Urinary bladder (tissue), 4 donors: ENCODE results near the gene SNCAIP. TPM values are rescaled to one million over a fixed set of nuclear protein-coding genes. Genes with fewer than 3 reads are reported as not detected.

Experiments used
- DNase-seq: peaks from one replicate; pipeline ENCODE4 v3.0.0-alpha.2; 2015; ENCODE audit errors: extremely low spot score
- H3K27ac ChIP-seq: one replicate; pipeline ENCODE4 v1.5.1; 2013; ENCODE audit warnings: low read depth, mild to moderate bottlenecking, moderate library complexity
- H3K36me3 ChIP-seq: one replicate; pipeline ENCODE4 v1.6.1; 2013; ENCODE audit warnings: mild to moderate bottlenecking, moderate library complexity; ENCODE audit not compliant: insufficient read depth
- H3K4me1 ChIP-seq: one replicate; pipeline ENCODE4 v1.6.1; 2013; ENCODE audit warnings: mild to moderate bottlenecking, moderate library complexity; ENCODE audit not compliant: insufficient read depth
- H3K4me3 ChIP-seq: one replicate; pipeline ENCODE4 v1.5.1; 2013; ENCODE audit warnings: low read depth, low read length
- WGBS: extraction: QIAGEN DNeasy Blood & Tissue Kit; methylation state at CpG from one replicate; pipeline ENCODE4 v1.1.7; 2013; 5-methylcytosine and 5-hydroxymethylcytosine counted together
- polyA plus RNA-seq: library from polyadenylated mRNA; stranded (reverse); fragments of 200-250 nt; gene quantifications from one replicate; pipeline ENCODE4 v1.2.3, GENCODE V29; 2013
- total RNA-seq: library from RNA; depleted of rRNA; stranded (reverse); fragments of >200 nt; gene quantifications from one replicate; pipeline ENCODE4 v1.2.3, GENCODE V29; 2014
- donor health status: healthy with polysubstance abuse.
- donor health status: healthy.

SNCAIP gene
- total and polyA plus RNA-seq, 2 donors: 1.6 to 22.2 TPM

DNA sequence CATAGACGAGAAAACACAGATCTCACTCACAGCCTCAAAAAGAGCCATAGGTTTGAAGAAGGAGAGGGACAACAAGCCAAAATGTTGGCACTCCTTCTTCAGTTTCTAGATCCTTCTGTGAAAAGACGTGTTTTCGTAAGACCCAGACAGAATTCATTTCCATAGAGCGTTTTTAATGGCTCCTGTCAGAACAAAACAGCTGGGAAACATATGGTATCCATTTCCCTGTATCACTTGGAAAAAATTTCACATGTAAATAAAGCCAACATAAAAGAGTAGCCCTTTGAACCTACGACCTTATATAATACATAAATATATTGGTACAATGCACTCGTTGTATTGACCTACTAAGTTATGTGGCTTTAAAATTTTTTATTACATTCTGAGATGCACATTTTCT, 108.1 kb downstream of the SNCAIP start:
- H3K4me3 ChIP-seq: no peak overlapping the region

DNA sequence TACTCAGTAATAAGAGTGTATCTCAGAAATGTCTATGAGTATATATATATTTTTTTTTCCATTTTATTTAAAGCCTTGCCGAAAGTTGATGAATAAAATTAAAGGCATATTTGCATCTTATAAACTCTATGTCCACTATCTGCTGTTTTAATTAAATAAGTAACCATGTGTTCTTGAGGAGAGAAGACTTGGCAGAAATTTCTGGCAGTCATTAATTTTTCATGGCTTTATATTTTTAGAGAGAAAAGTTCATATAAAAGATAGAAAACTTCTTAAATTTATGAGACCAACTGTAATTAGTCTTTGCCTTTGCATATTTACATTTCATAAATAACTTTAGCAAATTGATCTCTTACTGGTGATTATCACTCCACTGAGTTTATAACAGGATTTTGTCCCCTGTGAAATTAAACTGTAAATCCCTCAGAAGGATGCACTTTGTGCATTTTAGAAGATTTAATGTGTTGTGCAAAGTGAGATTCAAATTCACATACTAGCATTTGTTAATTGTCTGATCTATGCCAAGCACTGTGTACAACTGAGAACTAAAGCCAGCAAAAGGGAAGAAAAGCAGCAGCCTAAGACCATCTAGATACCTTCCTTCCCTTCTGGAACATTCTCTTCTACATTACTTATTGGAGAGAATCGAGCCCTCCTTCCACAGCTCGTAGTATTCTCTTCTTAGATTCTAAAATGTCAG, 108.7 kb downstream of the SNCAIP start:
- H3K4me1 ChIP-seq: no peaks in the 10 kb centered on the region
- H3K36me3 ChIP-seq: peaks cover under 1% of the 10 kb centered on the region
- DNase-seq: no peak
- 82% methylated on average over 3 of the region's 3 CpGs for WGBS
- no peak overlapping the region for H3K27ac ChIP-seq
- no peak overlapping the region for H3K4me3 ChIP-seq

More for the DNA sequence above, 108.1 kb downstream of the SNCAIP start:
- H3K4me1 ChIP-seq: no peaks in the 10 kb centered on the region
- H3K36me3 ChIP-seq: no peaks in the 10 kb centered on the region
- H3K27ac ChIP-seq: no peak overlapping the region
- 48% methylated on average over 6 of the region's 6 CpGs for WGBS
- DNase-seq: no peak

DNA sequence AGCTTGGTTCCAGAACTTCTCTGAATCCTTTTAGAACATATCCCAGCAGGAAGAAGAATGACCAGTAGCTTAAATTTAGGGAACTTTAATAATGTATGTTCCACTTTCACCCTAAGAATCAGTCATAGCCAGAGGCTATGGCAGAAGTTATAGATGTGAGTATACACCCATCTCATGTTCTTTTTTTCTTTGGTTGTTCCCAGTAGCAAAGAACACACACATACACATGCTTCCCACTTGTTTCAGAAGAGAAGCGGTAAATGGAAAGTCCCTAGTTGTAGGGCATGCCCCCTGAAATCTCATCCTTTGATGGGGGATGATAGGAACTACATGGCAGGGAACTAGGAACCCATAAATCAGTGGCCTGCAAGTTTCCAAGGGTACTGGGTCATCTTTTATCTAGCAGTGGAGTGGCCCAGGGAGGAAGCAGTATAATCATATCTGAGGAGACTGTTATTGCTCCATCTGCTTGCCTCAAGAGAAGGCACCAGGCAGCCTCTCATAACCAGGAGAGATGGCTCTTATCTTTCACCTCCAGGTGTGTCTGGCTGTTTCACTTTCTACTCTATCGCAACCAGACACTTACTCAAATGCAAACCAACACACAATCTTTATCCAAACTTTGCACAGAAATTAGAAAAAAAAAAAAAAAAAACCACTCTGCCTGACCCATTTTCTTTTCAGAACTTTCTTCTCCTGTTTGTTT, 109.5 kb downstream of the SNCAIP start:
- no peaks in the 10 kb centered on the region for H3K4me1 ChIP-seq
- 81% methylated on average over 2 of the region's 2 CpGs for WGBS
- H3K36me3 ChIP-seq: peaks cover 2% of the 10 kb centered on the region
- H3K4me3 ChIP-seq: no peak overlapping the region
- no peak for DNase-seq
- H3K27ac ChIP-seq: no peak overlapping the region

DNA sequence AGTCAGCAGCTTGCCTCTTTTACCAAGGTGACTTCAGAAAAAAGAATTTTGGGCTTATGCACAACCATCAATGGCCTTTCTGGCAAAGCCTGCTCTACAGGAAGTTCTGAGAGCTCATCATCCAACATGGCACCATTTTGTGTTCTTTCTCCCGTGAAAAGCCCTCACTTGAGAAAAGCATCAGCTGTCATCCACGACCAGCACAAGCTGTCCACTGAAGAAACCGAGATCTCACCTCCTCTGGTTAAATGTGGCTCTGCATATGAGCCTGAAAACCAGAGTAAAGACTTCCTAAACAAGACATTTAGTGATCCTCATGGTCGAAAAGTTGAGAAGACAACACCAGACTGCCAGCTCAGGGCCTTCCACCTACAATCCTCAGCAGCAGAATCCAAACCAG, 111.2 kb downstream of the SNCAIP start:
- WGBS: 94% methylated on average over 4 of the region's 4 CpGs
- no peak overlapping the region for H3K27ac ChIP-seq
- no peaks in the 10 kb centered on the region for H3K4me1 ChIP-seq
- H3K4me3 ChIP-seq: no peak overlapping the region
- DNase-seq: no peak
- H3K36me3 ChIP-seq: peaks cover 2% of the 10 kb centered on the region

DNA sequence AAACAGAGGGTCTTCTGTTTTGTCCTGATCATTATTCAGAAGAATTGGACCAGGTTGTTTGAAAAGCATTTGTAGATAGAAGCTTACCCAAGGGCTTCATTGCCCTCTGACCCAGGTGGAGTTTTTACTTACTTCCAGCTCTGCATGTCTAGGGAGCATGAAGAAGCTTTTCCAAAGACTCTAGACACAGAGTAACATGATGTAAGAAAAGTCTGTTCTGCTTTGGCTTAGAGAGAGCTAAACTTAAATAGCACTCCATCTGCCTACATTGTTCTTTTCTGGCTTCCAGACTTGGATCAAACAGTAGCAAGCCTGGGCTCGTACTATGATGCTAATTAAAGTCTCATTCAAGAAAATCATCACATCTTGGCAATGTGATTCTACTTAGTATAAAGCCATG, 112.1 kb downstream of the SNCAIP start:
- Histone ChIP-seq H3K4me1 (no peaks in the 10 kb centered on the region), H3K4me3 (no peak overlapping the region), H3K36me3 (peaks cover 2% of the 10 kb centered on the region), H3K27ac (no peak overlapping the region)
- no peak for DNase-seq
- WGBS: 61% methylated on average over 1 of the region's 1 CpG

DNA sequence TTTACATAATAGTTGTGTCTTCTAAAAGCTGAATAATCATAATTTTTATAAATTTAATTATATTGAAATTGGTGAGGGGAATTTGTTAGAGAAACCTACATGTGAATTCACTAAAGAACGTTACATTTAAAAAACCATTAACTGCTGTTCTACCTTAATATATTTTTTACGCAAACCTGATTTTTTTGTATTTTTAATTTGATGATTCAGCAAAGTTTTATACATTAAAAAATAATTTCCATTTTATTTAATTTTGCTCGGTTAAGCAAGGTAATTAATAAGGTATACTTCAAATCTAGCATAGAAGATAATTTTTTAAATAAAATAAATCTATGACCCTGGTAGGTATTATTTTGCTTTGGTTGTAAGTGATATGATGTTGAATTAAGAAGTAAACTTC, 114.3 kb downstream of the SNCAIP start:
- WGBS: 96% methylated on average over 3 of the region's 3 CpGs
- no peak overlapping the region for H3K4me3 ChIP-seq
- H3K4me1 ChIP-seq: no peaks in the 10 kb centered on the region
- no peak overlapping the region for H3K27ac ChIP-seq
- no peak for DNase-seq
- H3K36me3 ChIP-seq: peaks cover 2% of the 10 kb centered on the region

DNA sequence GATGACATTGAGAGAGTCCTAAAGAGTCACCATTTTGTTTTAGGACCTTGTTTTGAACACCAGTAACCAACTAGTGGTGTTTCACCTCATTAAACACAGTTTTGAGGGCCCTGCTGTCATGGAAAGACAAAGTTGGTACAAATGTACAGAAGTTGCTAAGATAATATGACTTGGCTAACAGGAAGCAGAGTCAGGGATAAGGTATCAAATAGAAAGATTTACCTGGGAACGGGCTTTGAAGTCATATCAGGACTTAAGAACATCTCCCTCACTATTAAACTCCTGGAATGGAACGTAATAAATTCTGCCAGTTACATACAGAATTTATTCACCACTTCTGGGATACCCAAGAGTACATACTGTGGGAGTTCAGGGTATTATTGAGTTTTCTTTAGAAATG, 115.6 kb downstream of the SNCAIP start:
- H3K4me1 ChIP-seq: no peaks in the 10 kb centered on the region
- H3K27ac ChIP-seq: no peak overlapping the region
- H3K36me3 ChIP-seq: peaks cover 2% of the 10 kb centered on the region
- no peak for DNase-seq
- H3K4me3 ChIP-seq: no peak overlapping the region
- WGBS: 89% methylated on average over 2 of the region's 2 CpGs

DNA sequence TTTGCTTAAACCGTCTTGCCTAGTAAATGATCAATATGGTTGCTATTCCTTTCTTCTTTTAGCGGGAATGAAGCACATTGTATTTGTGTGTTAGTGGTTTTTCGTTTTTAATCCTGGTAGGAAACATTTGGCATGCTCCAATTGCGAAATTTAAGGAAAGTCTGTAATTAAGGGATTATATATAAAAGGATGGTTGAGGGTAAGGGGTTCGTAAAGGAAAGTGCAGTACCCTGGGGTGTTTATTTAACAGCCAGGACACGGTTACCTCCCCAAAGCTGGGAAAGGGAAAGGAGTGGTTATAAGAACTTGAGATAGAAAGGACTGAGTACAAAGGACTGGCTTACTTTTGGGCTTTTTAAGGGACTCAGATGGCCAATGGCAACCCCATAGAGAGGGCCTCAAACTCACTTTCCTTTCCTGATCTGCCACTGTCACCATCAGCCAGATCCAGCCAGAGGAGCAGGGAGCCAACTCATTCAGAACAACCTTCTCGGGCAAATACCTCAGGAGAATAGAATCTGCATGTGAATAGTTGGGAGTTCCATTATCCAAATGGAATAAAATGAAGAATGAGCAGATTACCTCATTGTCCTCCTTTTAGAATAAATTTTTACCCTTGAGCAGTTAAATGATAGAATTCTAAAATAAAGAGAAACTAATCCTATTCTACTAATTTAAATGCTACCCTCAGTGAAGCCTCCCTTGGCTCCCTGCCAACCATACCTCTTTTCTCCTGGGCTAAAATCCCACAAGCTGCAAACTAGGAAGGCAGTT, 117.7 kb downstream of the SNCAIP start:
- Histone ChIP-seq H3K27ac (no peak overlapping the region), H3K36me3 (peaks cover 2% of the 10 kb centered on the region), H3K4me1 (no peaks in the 10 kb centered on the region), H3K4me3 (no peak overlapping the region)
- 94% methylated on average over 7 of the region's 7 CpGs for WGBS
- no peak for DNase-seq

DNA sequence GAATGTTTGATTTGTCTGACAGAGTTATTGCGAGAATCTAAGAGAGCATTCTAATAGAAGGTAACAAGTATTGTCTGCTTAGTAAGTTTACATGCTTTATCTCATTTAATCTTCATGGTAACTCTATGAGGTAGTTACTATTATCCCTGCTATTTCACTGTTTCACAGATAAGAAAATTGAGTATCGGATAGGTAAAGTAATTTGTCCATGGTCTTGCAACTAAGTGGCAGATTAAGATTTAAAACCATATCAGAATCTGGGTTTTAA, 118.2 kb downstream of the SNCAIP start:
- WGBS: 92% methylated on average over 2 of the region's 2 CpGs
- Histone ChIP-seq H3K36me3 (peaks cover 2% of the 10 kb centered on the region), H3K4me1 (no peaks in the 10 kb centered on the region), H3K4me3 (no peak overlapping the region), H3K27ac (no peak overlapping the region)
- no peak for DNase-seq

DNA sequence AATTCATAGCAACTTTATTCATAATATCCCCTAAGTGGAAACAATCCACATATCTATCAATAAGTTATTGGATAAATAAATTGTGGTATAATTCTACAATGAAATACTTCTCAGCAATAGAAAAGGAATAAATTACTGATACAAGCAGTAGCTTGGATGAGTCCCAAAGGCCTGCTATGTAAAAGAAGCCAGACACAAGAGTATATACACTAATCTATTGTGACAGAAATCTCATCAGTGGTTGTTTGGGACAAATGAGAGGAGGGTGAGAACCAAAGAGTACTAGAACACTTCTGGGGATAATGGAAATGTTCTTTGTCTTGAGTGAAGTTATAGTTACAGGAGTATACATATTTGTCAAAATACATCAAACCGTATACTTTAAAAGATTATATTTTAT, 119.3 kb downstream of the SNCAIP start:
- WGBS: 98% methylated on average over 1 of the region's 1 CpG
- no peak overlapping the region for H3K4me3 ChIP-seq
- H3K36me3 ChIP-seq: no peaks in the 10 kb centered on the region
- no peaks in the 10 kb centered on the region for H3K4me1 ChIP-seq
- no peak for DNase-seq
- H3K27ac ChIP-seq: no peak overlapping the region

DNA sequence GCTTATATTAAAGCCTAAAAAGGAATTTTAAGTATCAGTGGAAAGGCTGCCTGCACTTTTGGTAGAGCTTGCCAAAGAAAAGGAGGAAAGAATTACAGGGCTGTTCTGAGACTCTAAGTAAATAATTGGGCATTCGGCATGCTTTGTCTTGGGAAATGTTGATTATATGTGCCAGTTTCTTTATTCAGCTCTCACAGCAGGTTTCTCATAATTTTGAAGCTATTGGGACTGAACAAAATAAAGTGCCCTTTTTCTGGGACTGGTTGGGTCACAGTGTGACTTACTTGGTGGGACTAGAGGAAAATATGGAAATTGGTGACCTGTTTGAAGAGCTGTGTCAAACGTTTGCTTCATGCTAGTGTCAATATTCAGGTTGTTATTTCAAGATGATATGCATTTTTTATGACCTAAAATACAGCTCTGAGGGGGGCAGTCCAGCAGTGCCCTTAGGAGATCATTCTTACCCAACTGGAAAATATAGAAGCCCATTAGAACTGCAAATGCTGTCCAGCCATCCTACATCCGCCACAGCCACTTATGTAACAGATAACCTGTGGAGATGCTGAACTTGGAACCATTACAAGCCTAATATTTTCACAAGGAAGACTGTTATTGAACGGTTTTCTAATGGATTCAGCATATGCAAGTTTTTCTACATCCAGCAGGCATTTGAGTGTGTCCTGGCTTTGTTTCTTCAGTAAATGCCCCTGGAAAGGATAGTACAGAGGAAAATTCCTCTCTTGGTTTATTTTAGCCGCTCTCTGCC, 122.4 kb downstream of the SNCAIP start:
- no peak overlapping the region for H3K27ac ChIP-seq
- H3K4me1 ChIP-seq: no peaks in the 10 kb centered on the region
- no peak overlapping the region for H3K4me3 ChIP-seq
- WGBS: 69% methylated on average over 5 of the region's 5 CpGs
- H3K36me3 ChIP-seq: no peaks in the 10 kb centered on the region
- DNase-seq: no peak

DNA sequence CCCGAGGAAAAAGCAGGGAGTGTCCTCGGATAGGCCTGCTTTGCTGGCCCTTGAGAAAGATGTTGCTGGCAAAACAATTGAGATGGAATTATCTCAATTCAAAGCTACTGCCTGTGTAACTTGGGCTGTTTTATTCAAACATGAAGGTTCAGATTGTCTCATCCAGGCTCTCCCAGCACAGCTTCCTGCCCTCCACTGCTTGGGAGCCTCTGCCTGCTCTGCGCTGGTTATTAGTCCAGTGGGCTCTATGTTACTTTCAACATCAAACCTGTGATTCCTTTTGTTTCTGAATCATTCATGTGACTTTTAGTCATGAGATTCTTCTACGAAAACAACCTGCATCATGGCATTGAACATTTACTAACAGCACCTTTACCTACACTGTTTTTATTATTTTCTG, 123.2 kb downstream of the SNCAIP start:
- Histone ChIP-seq H3K4me1 (no peaks in the 10 kb centered on the region), H3K27ac (no peak overlapping the region), H3K36me3 (no peaks in the 10 kb centered on the region), H3K4me3 (no peak overlapping the region)
- 94% methylated on average over 4 of the region's 4 CpGs for WGBS
- DNase-seq: no peak

DNA sequence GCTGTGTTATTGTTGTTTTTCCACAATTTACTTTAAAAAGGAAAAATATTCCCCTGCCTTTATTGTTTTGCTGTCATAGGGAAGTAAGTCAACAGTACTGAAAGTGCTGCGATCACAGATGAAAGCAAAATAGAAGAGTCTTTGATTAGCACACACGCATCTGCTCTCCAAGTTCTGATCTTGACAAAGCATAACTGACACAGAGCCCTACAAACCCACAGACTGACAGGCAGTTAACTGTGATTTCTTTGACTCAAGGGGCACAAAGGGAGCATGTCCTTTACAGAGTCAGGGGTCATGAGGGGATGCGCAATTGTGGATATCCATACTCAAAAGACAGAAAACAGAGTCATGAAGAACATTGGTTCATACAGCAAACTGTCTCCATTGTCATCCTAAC, 123.7 kb downstream of the SNCAIP start:
- 97% methylated on average over 3 of the region's 3 CpGs for WGBS
- H3K4me1 ChIP-seq: no peaks in the 10 kb centered on the region
- DNase-seq: no peak
- no peaks in the 10 kb centered on the region for H3K36me3 ChIP-seq
- no peak overlapping the region for H3K4me3 ChIP-seq
- H3K27ac ChIP-seq: no peak overlapping the region
